IPS-NIHi7 (cell line): ENCODE data around the gene DUSP16.
"Not testable (repeated sequence)": the region's sequence is repeated elsewhere in the genome, so short reads cannot be mapped to it uniquely, and the experiment has no call there.

Experiments
- DNase-seq: peaks from one replicate; pipeline ENCODE4 v3.0.0; 2012; ENCODE audit warnings: mixed read lengths; ENCODE audit errors: extremely low spot score

Gene DUSP16

GRCh38 chr12:12546314-12546772 lies 16.3 kb downstream of the DUSP16 start:
- DNase-seq = no peak

DNA sequence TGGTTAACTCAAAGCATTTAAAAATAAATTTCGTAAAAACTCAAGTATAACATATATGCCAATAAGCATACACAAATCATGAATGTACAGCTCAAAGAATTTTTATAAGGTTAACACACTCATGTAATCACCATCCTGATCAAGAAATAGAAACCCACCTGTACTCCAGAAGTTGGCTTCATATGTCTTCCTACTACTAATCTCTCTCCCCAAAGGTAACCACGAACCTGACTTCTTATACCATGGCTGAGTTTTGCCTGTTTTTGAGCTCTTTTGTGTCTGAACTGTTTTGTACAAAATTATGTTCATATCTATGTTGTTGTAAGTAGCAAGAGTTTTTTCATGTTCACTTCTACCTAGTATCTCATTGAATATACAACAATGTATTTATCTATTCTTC lies 18.7 kb downstream of the DUSP16 start:
- DNase-seq = no peak

DNA sequence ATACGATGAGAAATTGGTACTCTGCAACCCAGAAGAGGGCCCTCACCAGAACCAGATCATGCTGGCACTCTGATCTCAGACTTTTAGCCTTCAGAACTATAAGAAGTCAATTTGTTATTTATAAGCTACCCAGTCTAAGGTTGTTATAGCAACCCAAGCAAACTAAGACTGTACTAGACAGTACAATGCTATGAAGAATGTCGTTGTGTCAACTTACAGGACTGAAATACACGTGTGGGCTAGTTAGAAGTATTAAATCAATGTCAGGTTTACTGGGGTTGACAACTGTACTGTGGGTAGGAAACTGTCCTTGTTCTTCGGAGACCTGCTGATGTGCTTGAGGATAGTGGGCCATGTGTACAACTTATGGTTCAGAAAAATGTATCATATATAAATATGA lies 19.7 kb downstream of the DUSP16 start:
- no peak for DNase-seq

DNA sequence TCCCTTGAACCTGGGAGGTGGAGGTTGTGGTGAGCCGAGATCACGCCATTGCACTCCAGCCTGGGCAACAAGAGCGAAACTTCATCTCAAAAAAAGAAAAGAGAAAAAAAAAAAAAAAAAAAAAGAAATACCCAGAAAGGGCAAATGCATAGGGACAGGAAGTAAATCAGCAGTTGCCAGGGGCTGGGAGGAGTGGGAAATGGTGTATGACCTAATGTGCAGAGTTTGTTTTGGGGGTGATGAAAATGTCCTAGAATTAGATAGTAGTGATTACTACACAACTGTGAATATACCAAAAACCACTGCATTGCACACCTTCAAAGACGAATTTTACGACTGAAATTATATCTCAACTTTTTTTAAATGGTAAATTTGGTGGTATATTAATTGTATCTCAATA lies 20.4 kb downstream of the DUSP16 start:
- no peak for DNase-seq

DNA sequence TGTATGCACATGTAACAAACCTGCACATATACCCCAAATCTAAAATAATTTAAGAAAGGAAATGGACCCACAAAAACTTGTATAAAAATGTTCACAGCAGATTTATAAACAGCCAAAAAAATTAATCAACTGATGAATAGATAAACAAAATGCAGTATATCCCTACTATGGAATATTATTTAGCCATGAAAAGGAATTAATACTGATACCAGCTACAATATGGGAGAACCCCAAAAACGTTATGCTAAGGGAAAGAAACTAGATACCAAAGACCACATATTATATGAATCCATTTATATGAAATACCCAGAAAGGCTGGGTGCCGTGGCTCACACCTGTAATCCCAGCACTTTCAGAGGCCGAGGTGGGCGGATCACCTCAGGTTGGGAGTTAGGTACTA lies 20.9 kb downstream of the DUSP16 start:
- no peak for DNase-seq

GRCh38 chr12:12540261-12541013 lies 22.2 kb downstream of the DUSP16 start:
- no peak for DNase-seq

GRCh38 chr12:12539028-12539810 lies 23.4 kb downstream of the DUSP16 start:
- no peak for DNase-seq

DNA sequence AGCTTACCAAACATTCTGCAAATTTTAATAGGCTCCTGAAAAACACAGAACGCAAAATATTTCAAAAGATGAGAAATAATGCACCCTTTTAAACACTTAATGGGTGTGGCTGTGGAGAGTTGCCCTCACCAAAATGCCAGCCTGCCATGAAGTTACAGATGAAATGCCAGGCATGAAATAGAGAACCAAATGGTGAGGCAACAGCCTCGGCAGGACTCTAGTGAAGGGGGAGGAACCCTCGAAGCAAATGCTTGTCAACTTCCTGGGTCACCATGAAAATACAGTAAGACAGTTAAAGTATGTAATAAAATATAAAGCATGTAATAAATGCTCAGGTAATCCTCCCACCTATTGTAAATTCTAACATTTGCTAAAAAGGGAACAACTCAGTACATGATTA lies 24.1 kb downstream of the DUSP16 start:
- DNase-seq = no peak

GRCh38 chr12:12537421-12537820 lies 25.2 kb downstream of the DUSP16 start:
- DNase-seq = no peak

DNA sequence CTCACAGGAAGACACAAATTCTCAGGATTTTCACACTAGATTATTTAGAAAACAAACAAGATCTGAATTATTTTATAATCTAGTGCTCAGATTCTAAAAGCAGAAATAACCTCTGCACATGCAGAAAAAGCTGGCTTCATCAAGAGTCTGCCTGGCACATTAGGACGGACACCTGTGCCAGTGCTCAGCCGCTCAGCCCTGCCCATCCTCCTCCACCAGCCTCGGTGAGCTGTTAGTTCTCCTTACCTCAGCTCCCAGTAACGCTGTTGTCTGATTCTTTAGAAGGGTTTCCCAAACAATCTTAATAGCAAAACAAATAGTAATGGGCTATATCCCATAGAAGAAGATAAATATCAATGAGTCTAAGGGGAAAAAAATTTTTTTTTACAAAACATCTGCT lies 27.7 kb downstream of the DUSP16 start:
- DNase-seq = no peak

DNA sequence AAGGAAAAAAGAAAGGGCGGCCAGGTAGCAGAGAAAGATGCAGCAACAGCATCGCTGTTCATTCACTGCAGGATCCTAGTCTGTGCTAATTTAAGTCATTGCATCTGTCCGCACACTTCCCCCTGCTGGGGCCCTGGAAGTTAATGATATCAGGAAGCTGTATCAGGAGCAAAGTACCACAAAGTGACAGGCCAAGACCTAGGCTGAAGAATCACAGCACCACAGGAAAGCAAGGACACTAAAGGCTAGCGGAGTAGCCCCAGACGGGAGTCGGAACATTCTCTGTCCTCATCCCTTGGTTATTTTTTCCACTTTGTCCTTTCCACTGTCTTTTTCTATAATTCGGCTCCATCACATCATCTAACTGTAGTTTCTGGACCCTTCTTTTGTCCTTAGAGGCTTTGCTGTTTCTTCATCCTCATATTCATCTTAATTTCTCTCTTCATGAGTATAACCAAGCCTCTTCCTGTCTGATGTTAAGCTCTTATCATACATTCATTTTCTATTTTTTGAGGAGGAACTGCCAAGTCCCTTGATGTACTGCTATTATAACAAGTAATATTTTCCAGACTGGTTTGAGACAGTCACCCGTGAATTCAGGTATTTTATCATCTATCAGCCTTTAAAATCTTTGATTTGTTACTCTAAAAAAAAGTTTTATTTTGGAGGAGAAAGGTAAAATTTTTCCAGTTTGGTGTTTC lies 28.3 kb downstream of the DUSP16 start:
- DNase-seq = no peak

- no peak for DNase-seq
Observed at GRCh38 chr12:12533238-12533829, 29.3 kb downstream of the DUSP16 start.

DNA sequence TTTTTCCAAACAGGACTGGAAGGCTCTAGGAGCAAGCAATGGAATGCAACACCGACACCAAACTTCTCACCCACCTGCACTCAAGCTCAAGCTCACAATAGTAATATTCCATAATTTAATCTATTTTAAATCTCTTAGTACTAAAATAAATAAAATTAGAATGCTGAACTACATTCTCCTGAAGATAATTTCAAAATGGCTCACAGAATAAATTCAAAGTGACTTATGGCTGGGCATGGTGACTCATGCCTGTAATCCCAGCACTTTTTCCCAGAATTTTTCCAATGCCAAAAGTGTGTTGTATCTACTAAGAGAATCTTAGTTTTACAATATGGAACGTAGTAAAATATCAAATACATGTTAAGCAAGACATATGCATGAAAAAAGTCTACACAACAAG lies 31.5 kb downstream of the DUSP16 start:
- no peak for DNase-seq

DNA sequence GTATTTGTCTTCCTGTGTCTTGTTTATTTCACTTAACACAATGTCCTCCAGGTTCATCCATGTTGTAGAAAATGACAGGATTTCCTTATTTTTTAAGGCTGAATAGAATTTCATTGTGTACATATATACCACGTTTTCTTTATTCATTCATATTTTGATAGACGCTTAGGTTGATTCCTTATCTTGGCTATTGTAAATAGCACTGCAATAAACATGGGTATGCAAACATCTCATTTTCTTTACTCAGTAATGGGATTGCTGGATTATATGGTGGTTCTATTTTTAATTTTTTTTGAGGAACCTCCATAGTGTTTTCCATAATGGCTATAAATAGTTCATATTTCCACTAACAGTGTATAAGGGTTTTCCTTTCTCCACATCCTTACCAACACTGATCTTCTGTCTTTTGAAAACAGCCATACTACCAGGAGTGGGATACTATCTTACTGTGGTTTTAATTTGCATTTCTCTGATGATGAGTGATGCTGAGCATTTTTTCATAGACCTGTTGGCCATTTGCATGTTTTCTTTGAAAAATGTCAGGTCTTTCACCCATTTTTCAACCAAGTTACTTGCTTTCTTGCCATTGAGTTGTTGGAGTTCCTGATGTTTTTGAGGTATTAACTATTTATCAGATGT lies 32.8 kb downstream of the DUSP16 start:
- DNase-seq = no peak

- DNase-seq = no peak
Observed at GRCh38 chr12:12528361-12529270, 34.0 kb downstream of the DUSP16 start.

GRCh38 chr12:12527820-12528296 lies 34.8 kb downstream of the DUSP16 start:
- DNase-seq = no peak

- no peak for DNase-seq
Observed at GRCh38 chr12:12524128-12524527, 38.5 kb downstream of the DUSP16 start.

- DNase-seq = no peak
Observed at GRCh38 chr12:12523229-12523628, 39.4 kb downstream of the DUSP16 start.

GRCh38 chr12:12522657-12523056 lies 40.0 kb downstream of the DUSP16 start:
- not testable (repeated sequence) for DNase-seq

DNA sequence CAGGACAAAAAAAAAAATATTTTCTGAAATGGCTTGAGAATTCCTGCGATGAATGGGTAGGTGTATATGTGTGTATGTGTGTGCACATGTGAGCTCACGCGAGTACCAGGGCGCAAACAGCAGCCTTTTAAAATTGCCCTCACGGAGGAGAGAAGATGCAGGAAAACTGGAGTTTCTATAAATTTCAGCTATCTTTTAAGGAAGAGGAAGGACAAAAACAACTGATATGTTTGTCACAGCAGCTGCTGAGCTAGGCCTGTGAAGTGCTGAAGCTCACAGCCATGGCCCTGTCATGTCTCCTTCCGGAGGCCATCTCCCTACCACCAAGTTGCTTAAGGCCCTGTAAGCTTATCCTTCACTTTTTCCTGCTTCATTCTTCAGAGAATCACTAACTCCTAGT lies 40.8 kb downstream of the DUSP16 start:
- DNase-seq = no peak
